GM19438 (cell line): ENCODE measurements around the gene AP2A1.

Experiments
- ATAC-seq: cut with Tn5 transposase; IDR thresholded peaks from one replicate; pipeline ENCODE4 v1.9.1; 2021; ENCODE audit warnings: low read depth; ENCODE audit not compliant: unreplicated experiment

AP2A1 gene

DNA sequence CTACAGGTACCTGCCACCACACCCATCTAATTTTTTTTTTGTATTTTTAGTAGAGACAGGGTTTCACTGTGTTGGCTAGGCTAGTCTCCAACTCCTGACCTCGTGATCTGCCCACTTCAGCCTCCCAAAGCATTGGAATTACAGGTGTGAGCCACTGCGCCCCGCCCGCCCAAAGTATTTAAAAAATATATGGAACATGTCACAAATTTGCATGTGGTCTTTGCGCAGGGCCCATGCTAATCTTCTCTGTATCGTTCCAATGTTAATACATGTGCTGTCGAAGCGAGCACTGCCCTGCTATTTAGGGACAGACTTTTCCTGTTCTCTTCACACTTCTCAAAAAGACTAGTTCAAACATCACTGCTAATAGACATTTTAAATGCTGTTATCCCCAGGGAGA, 2.5 kb upstream of the AP2A1 start:
- no peak for ATAC-seq

DNA sequence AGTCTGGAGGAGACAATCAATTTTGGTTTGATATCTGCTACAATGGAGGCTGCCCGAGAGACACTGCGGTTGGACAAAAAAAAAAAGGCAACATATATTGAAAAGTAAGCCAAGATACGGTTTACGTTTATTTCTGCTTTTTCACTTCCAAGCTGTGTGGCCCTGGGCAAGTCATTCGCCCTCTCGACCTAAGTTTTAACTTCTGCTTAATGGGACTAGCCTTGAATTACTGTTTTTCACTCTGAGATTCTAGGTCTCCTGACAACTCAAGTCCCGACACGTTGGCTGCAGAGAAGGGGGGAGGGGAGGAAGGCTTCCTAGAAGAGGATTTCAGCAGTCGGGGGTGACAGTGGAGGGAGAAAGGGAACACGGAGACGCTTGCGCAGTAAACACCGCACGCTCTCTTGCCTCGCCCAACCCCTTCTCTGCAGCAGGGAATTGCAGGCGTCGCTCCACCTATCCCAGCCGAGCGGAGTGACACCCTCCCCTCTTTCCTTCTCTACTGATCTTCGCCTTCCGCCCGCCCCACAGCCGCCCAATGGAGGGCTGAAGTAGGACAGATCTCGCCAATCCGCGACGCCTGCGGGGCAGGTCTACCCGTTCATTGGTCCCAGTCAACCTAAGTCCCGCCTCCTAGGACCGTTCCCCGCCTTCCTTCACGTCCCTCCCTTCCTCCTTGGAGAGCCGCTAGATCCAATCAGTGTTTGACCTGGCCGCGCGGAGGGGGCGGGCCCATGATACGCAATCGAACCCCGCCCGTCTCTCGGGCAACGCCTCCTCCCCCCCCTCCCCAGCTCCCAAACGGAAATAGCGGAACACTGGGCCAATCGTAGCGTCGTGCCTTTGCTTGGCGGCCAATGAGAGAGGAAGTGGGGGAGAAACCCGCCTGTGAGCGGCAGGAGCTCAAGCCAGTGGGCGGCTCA, 533 bp upstream of the AP2A1 start:
- peak; percentile 92 for ATAC-seq

DNA sequence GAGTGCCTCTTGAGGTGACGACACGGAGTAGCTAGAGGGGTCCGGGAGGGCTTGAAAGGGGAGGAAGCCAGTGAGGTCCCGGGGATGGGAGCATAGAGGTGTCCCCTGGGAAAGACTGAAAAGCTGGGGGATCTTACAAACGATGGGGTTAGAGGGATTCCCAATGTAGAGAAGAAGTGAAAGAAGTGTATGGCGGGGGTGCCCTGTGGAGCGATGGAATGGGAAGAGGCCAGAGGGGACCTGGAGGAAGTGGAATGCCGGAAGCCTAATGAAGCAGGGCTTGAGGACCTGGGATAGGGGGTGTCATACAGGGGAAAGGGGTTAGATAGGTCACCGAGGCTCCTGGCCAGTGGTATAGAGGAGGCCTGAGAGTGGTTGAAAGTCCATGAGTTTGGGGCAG, 580 bp downstream of the AP2A1 start:
- ATAC-seq = no peak

DNA sequence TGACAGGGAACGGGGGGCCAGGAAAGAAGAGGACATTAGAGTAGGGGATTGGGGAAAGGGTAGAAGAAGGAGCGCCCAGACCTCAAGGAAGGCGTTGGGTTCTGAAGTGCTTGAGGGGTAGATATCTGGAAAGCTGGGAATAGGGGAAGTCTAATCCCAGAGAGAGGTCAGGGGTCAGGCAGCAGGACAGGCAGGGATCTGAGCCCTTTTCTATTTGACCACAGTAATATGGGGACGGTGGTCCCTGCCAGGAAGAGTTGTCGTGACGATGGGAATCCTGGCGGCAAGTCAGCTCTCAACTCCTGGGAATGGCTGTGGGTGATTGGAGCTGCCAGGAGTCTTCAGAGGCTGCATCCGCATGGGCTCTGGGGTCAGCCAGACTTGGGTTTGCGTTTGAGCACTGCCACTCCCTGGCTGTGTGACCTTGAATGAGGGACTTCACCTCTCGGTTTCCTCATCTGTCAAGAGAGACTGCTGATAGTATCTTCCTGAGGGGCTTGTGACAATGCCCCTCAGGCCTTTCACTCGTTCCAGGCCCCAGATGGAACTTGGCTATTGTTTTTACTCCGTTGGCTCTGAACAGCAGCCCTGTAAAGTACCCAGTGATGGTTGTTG, 1.3 kb downstream of the AP2A1 start:
- no peak for ATAC-seq

DNA sequence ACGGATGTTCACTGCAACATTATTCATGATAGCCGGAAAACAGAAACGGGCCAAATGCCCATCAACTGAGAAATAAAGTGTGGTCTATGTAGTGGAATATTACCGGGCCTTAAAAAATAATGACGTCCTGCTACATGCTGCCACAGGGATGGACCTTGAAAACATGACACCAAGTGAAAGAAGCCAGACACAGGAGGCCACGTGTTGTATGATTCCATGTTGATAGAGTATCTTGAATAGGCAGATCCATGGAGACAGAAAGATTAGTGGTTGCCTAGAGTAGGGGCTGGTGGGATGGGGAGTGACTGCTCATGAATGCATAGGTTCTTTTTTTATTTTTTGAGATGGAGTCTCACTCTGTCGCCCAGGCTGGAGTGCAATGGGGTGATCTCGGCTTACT, 3.7 kb downstream of the AP2A1 start:
- ATAC-seq = no peak

DNA sequence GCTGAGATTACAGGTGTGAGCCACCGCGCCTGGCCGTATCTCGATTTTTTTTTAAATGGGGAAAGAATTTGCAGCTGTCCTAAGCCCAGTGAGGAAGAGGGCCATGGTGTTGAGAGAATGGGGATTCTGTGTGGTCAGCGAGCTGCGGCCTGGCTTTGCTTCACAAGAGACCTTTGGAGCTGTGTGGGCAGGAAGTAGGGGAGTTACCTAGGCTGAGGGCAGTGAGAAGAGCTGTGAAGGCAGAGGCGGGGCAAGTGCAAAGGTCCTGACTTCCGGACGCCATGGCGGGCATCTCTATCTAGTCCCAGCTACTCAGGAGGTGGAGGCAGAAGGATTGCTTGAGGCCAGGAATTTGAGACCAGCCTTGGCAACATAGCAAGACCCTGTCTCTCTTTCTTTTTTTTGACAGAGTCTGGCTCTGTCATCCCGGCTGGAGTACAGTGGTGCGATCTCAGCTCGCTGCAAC, 4.9 kb downstream of the AP2A1 start:
- ATAC-seq = no peak

DNA sequence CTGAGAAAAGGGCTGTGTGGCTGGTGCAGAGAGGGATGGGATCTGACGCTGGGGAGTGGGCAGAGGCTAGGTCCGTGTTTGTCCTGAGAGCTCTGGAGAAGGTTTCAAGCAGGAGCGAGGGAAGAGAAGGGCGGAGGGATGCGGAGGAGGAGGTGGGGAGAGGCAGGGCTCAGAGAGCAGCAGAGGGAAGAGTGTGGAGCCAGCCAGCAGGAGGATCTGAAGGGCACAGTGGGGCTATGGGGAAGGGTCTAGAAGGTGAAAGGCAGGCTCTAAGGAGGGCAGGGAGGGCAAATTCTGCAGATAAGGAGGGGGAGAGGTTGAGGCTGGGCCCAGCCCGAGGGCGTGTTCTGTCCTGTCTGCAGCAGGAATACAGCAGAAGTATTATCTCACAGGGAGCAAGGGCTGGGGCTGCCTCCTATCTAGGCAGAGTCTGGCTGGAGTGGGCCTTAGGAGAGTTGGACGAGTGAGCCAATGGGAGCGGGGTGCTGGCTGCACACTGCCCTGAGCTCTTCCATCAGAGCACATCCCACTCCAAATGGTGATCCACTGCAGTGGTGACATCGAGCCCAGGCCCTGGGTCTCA, 6.1 kb downstream of the AP2A1 start:
- ATAC-seq = no peak

DNA sequence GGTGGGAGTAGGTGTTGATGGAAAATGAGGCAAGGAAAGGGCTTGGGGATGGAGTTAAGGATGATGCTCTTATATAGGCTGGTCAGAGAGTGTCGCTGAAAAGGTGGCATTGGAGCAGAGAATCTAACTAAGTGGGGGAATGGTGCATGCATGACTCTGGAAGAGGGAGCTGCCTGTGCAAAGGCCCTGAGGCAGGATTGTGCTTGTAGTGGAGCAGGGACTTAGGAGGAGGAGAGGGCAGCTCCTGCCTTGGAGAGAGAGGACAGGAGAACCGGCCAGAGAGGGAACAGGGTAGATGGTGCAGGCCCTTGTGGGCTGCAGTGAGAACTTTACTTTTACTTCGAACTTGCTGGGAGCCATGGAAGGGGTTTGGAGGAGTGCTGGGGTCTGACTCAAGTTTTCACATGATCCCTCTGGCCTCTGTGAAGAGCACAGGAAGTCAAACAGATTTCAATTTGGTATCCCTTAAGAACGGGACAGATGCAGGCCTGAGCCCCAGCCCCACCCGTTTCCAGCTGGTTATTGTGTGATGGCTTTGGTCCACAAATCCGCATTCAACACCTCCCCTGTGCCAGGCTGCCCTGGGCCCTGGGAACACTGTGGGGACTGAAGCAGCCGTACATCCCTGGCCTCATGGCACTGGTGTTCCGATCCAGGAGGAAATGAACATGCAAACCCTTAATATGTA, 7.0 kb downstream of the AP2A1 start:
- ATAC-seq = no peak

DNA sequence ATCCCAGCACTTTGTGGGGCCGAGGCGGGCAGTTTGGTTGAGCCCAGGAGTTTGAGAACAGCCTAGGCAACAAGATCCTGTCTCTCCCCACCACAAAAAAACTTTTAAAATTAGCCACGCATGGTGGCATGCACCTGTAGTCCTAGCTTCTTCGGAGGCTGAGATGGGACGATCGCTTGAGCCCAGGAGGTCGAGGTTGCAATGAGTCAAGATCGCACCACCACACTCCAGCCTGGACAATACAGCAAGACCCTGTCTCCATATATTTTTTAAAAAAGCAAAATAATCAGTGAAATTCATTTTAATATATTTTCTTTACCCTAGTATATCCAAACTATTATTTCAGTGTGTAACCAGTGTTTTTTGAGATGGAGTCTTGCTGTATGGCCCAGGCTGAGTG, 8.2 kb downstream of the AP2A1 start:
- no peak for ATAC-seq

DNA sequence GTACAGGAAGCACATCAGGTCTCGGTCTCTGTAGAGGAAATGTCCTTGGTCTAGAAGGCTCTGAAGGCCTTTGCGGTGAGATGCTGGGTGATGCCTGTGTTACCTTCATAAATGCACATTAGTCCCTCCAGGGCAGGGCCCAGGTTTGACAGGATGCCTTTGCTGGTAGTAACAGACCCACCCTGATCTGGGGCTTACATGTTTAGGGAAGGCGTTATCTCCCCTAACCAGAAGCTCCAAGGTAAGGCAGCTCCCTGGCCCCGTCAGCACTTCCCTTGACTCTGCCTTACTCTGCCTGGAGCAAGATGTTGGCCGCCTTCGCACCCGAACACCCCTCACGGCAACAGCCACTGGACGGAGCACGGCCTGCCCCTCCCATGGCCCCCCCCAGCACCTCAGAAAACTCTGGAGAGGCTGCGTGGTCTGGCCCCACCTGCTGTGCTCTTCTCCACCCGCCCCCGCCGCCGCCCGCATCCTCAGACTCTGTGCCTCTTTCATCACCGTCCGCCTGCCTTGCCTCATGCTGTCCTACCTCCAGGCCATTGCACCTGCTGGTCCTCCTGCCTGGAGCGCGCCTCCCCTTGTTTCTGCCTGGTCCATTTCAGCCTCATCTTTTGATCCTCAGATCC, 9.1 kb downstream of the AP2A1 start:
- ATAC-seq = no peak

DNA sequence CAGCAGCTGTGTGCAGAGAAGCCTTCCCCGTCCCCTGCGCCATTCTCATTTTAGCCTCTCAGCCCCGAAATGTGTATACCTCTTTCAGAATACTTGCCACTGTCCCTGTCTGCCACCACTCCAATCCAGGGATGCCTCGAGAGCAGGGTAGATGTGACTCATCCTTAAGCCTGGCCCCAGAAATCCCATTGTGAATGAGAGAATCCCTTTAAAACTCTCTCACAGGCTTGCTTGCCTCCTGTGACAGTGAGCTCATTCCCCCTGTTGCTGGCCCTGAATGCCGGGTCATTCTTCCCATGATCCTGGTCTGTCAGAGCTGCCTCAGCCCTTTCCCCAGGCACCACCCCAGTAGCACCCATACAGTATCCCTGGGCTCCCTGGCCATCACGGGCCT, 9.6 kb downstream of the AP2A1 start:
- no peak for ATAC-seq

DNA sequence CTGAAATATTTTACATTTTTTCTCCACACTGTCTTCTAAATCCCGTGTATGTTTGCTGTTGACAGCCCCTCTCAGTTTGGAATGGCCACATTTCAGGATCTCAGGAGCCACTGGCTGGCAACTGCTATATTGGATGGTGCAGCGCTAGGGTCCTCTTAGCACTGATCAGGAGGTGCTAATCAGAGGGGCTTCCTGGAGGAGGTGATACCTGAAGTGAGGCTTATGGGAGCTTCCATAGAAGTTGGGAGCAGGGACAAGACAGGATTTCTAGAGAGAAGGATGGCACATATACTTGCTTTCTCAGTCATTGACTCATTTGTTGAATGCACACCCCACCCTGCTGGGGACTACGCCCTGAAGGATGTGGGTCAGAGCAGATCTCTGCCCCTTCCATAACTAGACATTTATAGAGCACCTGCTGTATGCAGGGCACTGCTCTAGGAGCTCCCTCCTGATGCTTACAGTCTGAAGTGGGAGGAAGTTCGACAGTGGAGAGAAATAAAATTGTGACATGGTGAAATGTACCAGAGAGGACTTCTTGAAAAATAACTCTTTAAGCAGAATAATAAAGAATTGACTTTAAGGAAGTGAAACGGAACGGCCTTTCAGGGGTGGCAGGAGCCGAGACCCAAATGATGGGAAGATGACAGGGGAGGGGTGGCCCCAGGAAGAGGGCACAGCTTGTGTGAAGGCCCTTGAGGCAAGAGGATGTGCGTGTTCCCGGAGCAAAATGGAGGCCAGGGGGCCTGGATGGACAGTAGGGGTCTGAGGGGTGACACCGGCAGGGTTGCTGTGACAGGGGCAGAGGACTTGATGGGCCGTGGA, 13.1 kb downstream of the AP2A1 start:
- ATAC-seq = no peak

DNA sequence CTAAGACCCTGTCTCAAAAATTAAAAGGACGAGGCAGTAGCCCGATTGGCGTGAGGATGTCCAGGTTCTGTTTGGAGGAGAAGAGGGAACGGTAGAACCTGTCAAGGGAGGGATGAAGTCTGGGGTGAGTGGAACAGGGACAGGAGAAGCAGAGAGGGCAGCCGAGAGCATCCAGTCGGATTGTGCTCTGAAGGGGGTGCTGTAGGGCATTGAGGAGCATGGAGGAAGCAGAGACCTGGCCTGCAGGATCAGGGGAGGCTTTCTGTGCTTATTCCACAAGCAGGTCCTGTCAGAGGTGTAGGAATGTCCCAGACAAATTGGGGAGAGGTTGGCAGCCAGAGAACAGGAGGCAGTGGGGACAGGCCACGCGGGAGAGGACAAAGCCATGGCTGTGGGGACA, 14.1 kb downstream of the AP2A1 start:
- no peak for ATAC-seq

DNA sequence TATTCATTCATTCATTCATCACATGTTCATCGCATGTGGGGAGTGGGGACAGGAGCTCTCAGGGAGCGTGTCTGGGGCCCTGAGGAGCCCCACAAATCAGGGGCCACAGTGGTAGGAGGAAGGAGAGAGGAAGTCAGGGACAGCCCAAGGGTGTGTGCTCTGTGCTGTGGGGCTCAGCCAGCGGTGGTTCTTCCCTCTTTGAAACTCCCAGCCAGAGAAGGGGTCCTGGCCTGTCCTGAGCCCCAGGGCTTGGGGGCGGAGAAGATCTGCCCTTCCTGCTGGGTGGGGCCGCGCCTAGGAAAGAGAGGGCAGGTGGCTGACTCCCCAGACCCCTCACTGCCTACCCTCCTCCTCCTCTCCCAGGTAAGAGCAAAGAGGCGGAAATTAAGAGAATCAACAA, 14.6 kb downstream of the AP2A1 start:
- ATAC-seq = no peak

DNA sequence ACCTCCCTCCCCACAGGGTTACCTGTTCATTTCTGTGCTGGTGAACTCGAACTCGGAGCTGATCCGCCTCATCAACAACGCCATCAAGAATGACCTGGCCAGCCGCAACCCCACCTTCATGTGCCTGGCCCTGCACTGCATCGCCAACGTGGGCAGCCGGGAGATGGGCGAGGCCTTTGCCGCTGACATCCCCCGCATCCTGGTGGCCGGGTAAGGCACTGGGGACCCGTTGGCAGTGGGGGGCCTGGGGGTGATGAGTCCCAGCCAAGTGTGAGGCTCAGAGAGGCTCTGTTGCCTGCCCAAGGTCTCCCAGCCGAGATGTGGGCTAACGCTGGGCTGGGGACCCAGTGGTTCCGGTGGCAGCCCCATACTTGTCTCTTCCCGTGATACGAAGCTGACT, 15.7 kb downstream of the AP2A1 start:
- no peak for ATAC-seq

DNA sequence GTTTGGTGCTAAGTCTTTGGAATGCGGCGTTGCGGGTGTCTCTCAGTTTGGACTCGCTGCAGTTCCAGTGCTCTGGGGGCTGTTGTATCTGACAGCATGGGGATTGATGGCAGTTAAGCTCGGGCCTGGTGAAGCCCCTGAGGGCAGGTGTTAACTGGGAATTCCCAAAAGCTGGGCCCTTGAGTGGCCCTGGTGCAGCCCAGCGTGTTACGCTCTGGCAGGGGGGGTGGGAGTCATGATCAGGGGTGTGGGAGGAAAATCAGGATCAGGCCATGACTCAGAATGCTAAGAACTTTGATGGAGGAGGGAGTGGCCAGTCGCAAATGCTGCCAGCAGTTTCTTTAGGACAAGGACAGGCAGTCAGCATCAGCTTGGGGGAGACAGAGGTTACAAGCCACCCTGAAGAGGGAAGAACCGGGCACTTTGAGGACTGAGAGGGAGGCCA, 19.6 kb downstream of the AP2A1 start:
- ATAC-seq = no peak

DNA sequence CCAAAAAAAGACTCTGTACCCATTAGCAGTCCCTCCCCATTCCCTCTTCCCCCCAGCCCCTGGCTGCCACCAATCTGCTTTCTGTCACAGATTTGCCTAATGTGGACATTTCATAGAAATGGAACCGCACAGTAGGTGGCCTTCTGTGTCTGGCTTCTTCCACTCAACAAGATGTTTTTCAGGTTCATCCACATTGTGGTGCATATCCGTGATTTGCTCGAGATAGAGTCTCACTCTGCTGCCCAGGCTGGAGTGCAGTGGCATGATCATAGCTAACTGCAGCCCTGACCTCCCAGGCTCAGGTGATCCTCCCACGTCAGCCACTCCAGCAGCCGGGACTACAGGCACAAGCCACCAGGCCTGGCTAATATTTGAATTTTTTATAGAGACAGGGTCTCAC, 20.9 kb downstream of the AP2A1 start:
- ATAC-seq = no peak

DNA sequence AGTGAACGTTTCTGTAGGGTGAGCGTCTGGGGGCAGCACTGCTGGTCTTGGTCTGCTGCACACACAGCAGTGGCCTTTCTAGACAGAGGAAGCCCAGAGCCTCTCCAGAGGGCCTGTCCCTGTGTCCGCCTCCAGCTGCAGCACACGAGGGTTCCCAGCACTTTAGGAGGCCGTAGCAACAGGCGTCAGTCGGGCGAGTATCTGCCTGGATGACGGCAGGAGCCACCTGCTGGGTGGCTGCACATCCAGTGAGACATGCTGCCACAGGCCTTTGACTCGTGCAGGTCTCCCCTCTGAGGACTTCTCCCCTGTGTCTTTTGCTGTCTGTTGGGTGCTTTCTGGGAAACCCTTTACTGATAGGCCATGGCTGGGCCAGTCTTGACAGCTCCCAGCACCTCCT, 22.1 kb downstream of the AP2A1 start:
- ATAC-seq = no peak

DNA sequence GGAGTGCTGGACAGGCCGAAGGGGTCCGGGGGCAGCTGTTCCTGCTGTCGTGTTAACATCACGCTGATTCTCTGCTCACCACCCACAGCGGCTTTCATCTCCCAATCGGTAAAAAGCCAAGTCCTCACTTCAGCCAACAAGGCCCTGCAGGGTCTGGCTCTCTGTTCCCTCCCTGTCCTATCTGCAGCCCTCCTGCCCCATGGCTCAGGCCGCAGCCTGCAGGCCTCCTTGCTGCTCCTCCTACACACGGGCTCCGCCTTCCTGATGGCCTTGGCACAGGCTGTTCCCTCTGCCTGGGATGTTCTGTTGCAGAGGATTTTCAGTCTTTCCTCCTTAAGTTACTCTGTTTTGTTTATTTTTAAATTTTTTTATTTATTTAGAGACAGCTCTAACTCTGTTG, 24.1 kb downstream of the AP2A1 start:
- ATAC-seq = no peak
